SK-N-SH (cell line): ENCODE results near the gene TNRC6C. TPM values are rescaled to one million over a fixed set of nuclear protein-coding genes. Genes with fewer than 3 reads are reported as not detected.

Experiments used
- CTCF ChIA-PET: fragments of 300-600, 350-600 bp; formaldehyde crosslinking; extraction: SDS; loops from one replicate; lab custom pipeline; 2021; lab: Yijun Ruan, JAX
- POLR2A ChIA-PET: fragments of 350-600 bp; sonication (Branson Sonifier 250); formaldehyde crosslinking; extraction: SDS; loops from one replicate; lab custom pipeline; 2020; ENCODE audit warnings: antibody characterized with exemption, inconsistent platforms; lab: Yijun Ruan, JAX
- DNase-seq: peaks from one replicate; pipeline ENCODE4 v3.0.0; 2012
- H2AFZ ChIP-seq: fragments of 200-600 bp; sonication (generic); 2 replicates; pipeline ENCODE4 v1.8.1; 2016; ENCODE audit warnings: antibody characterized with exemption, mild to moderate bottlenecking, low read depth
- H3F3A ChIP-seq: fragments of 200-600 bp; sonication (generic); replicated peaks from 2 replicates; pipeline ENCODE3; 2016; ENCODE audit warnings: antibody characterized with exemption, mild to moderate bottlenecking; ENCODE audit not compliant: insufficient read depth
- H3K27ac ChIP-seq, 2 experiments: fragments of 200-500 bp in 1 of 2; fragments of 200-600 bp in 1 of 2; sonication (Bioruptor generic) in 1 of 2; sonication (generic), shearing (Covaris generic) in 1 of 2; 2 replicates each; pipeline versions ENCODE4 v1.5.1 to v1.6.1; 2014 to 2016; ENCODE audit warnings: low read depth in 2 of 2, inconsistent platforms in 1 of 2, low read length in 1 of 2, mild to moderate bottlenecking in 1 of 2, mixed read lengths in 1 of 2
- H3K27me3 ChIP-seq: fragments of 200-600 bp; sonication (generic), shearing (Covaris generic); 2 replicates; pipeline ENCODE4 v1.6.1; 2016; ENCODE audit warnings: mixed run types; ENCODE audit not compliant: insufficient read depth
- H3K36me3 ChIP-seq, 2 experiments: fragments of 200-500 bp in 1 of 2; fragments of 200-600 bp in 1 of 2; sonication (Bioruptor generic) in 1 of 2; sonication (generic) in 1 of 2; replicated peaks in 1 of 2; 2 replicates each; pipeline versions ENCODE3 to v1.5.1; 2014 to 2016; ENCODE audit warnings: low read length in 1 of 2, mild to moderate bottlenecking in 1 of 2; ENCODE audit not compliant: insufficient read depth in 2 of 2, control insufficient read depth in 1 of 2
- H3K4me1 ChIP-seq, 2 experiments: fragments of 200-500 bp in 1 of 2; fragments of 200-600 bp in 1 of 2; sonication (Bioruptor generic) in 1 of 2; sonication (generic), shearing (Covaris generic) in 1 of 2; 2 replicates each; pipeline versions ENCODE4 v1.5.1 to v1.6.1; 2014 to 2016; ENCODE audit warnings: low read depth in 1 of 2, low read length in 1 of 2, mixed run types in 1 of 2; ENCODE audit not compliant: insufficient read depth in 2 of 2, control insufficient read depth in 1 of 2
- H3K4me2 ChIP-seq: fragments of 200-600 bp; sonication (generic), shearing (Covaris generic); 2 replicates; pipeline ENCODE4 v1.6.1; 2017; ENCODE audit warnings: mixed run types
- H3K4me3 ChIP-seq, 2 experiments: fragments of 200-500 bp in 1 of 2; fragments of 200-600 bp in 1 of 2; sonication (Bioruptor generic) in 1 of 2; sonication (generic), shearing (Covaris generic) in 1 of 2; 2 replicates each; pipeline versions ENCODE4 v1.5.1 to v1.8.1; 2014 to 2016; ENCODE audit warnings: low read depth in 2 of 2, inconsistent platforms in 1 of 2, low read length in 1 of 2, mild to moderate bottlenecking in 1 of 2, mixed read lengths in 1 of 2, moderate library complexity in 1 of 2
- H3K79me2 ChIP-seq: fragments of 200-600 bp; sonication (generic); 2 replicates; pipeline ENCODE4 v1.8.1; 2017; ENCODE audit warnings: mild to moderate bottlenecking; ENCODE audit not compliant: insufficient read depth
- H3K9ac ChIP-seq: fragments of 200-600 bp; sonication (generic); 2 replicates; pipeline ENCODE4 v1.6.1; 2017; ENCODE audit warnings: mixed run types
- H3K9me2 ChIP-seq: fragments of 200-600 bp; sonication (generic); 2 replicates; pipeline ENCODE4 v1.6.1; 2017; ENCODE audit warnings: mixed run types
- H3K9me3 ChIP-seq: fragments of 200-600 bp; sonication (generic); 2 replicates; pipeline ENCODE4 v1.6.1; 2017; ENCODE audit warnings: mixed run types, mild to moderate bottlenecking, moderate library complexity
- H4K20me1 ChIP-seq: fragments of 200-600 bp; sonication (generic); 2 replicates; pipeline ENCODE4 v1.6.1; 2017; ENCODE audit warnings: mild to moderate bottlenecking, mixed run types; ENCODE audit not compliant: insufficient read depth
- CTCF ChIP-seq: fragments of 200-600 bp; sonication (generic); IDR thresholded peaks from 2 replicates; pipeline ENCODE4 v1.6.1; 2017; ENCODE audit warnings: antibody characterized with exemption, mild to moderate bottlenecking, moderate library complexity
- EP300 ChIP-seq, 2 experiments: IDR thresholded peaks; 2 replicates each; pipeline versions ENCODE4 v1.4.0 to v1.6.1; 2012; ENCODE audit warnings: borderline replicate concordance in 1 of 2, low read depth in 1 of 2, low read length in 1 of 2
- FOXM1 ChIP-seq: IDR thresholded peaks from 2 replicates; pipeline ENCODE4 v1.4.0; 2012; ENCODE audit warnings: low read depth, mild to moderate bottlenecking
- GABPA ChIP-seq: IDR thresholded peaks from 2 replicates; pipeline ENCODE4 v1.4.0; 2012; ENCODE audit warnings: low read depth, mild to moderate bottlenecking
- GATA2 ChIP-seq: sonication (generic); formaldehyde crosslinking; IDR thresholded peaks from 2 replicates; pipeline ENCODE4 v1.5.0; 2020; ENCODE audit warnings: mild to moderate bottlenecking, missing genetic modification reagents
- NFIC ChIP-seq: IDR thresholded peaks from 2 replicates; pipeline ENCODE4 v1.4.0; 2012; ENCODE audit warnings: borderline replicate concordance
- PBX3 ChIP-seq: IDR thresholded peaks from 2 replicates; pipeline ENCODE4; 2012
- POLR2AphosphoS5 ChIP-seq: IDR thresholded peaks from 2 replicates; pipeline ENCODE4 v1.6.1; 2012; ENCODE audit warnings: low read depth, low read length
- RAD21 ChIP-seq: IDR thresholded peaks from 2 replicates; pipeline ENCODE4 v1.6.1; 2012; ENCODE audit warnings: mild to moderate bottlenecking, low read length
- RXRA ChIP-seq: IDR thresholded peaks from 2 replicates; pipeline ENCODE4 v1.4.0; 2012; ENCODE audit warnings: low read depth, mild to moderate bottlenecking, borderline replicate concordance
- SIN3A ChIP-seq: IDR thresholded peaks from 2 replicates; pipeline ENCODE4 v1.6.1; 2012; ENCODE audit warnings: low read depth, mild to moderate bottlenecking, low read length, moderate library complexity, borderline replicate concordance
- SMC3 ChIP-seq: IDR thresholded peaks from 2 replicates; pipeline ENCODE4 v1.6.1; 2012; ENCODE audit warnings: low read depth, low read length, improper control_type of control experiment
- TEAD4 ChIP-seq: IDR thresholded peaks from 2 replicates; pipeline ENCODE4 v1.4.0; 2012; ENCODE audit warnings: mild to moderate bottlenecking, borderline replicate concordance; ENCODE audit not compliant: insufficient read depth
- USF2 ChIP-seq: fragments of 150-350 bp; IDR thresholded peaks from 2 replicates; pipeline ENCODE4 v1.6.1; 2017; ENCODE audit warnings: antibody characterized with exemption, low read length, low read depth, borderline replicate concordance
- YY1 ChIP-seq: IDR thresholded peaks from 2 replicates; pipeline ENCODE4 v1.4.0; 2012; ENCODE audit warnings: low read depth, mild to moderate bottlenecking
- WGBS: methylation state at CpG from one replicate; pipeline ENCODE4 v1.1.6; 2017; ENCODE audit warnings: low lambda C conversion rate; 5-methylcytosine and 5-hydroxymethylcytosine counted together
- polyA plus RNA-seq, 3 experiments: library from polyadenylated mRNA; depleted of rRNA; stranded (reverse); fragments of >200 nt; gene quantifications; 2 replicates each; pipeline ENCODE4 v1.2.3, GENCODE V29; 2012

The TNRC6C gene
- polyA plus RNA-seq, 1 of the 3 experiments (the other 2 are of a cell fraction) = 2.2 TPM

GRCh38 chr17:78132084-78132676, 173.7 kb downstream of the TNRC6C start (continued):
- TF ChIP-seq SIN3A (no peak), SMC3 (no peak)
- TF ChIP-seq, all 33 proteins: peak for 0

- no peaks in the 10 kb centered on the region for H3F3A ChIP-seq
- WGBS = 96% methylated on average over 9 of the region's 9 CpGs
- H3K4me2 ChIP-seq = no peak overlapping the region
- peaks cover 3% of the 10 kb centered on the region for H3K27me3 ChIP-seq
- no peaks in the 10 kb centered on the region for H3K9me2 ChIP-seq
- H3K27ac ChIP-seq = no peak overlapping the region
- no peaks in the 10 kb centered on the region for H4K20me1 ChIP-seq
- no peaks in the 10 kb centered on the region for H3K36me3 ChIP-seq
- H3K79me2 ChIP-seq = no peaks in the 10 kb centered on the region
- H3K9me3 ChIP-seq = no peaks in the 10 kb centered on the region
- no peak overlapping the region for H3K9ac ChIP-seq
- no peak for DNase-seq
- no peak overlapping the region for H2AFZ ChIP-seq
- TF ChIP-seq USF2 (no peak), SIN3A (no peak), POLR2AphosphoS5 (no peak), PBX3 (no peak), GABPA (no peak), RXRA (no peak), GATA2 (no peak), RAD21 (no peak)
- TF ChIP-seq, all 33 proteins: peak for 0
- H3K4me3 ChIP-seq = no peak overlapping the region
- CTCF ChIA-PET = interaction anchor here (1.0 to 6.3 kb wide), 3 partner anchors 20 to 118 kb away, joined by 3 to 73 read pairs (median 15); no protein-coding TSS in a partner anchor
- peaks cover 4 to 12% of the 10 kb centered on the region in 2 experiments; a peak in 1 of 4 replicates for H3K4me1 ChIP-seq
- POLR2A ChIA-PET = no interaction called here
These were observed 174.3 kb downstream of the TNRC6C start for GRCh38 chr17:78132767-78133178.

- no peaks in the 10 kb centered on the region for H3K9me2 ChIP-seq
- no peak overlapping the region for H3K27ac ChIP-seq
- no peak overlapping the region for H3K9ac ChIP-seq
- H2AFZ ChIP-seq = no peak overlapping the region
- TF ChIP-seq NFIC = no peak
- TF ChIP-seq TEAD4 = no peak
- TF ChIP-seq YY1 = no peak
- no peak for TF ChIP-seq FOXM1
- TF ChIP-seq CTCF = no peak
- TF ChIP-seq EP300 (IDR thresholded peaks at IDR 0.05; ENCODE audit: borderline replicate concordance in 1 of 2, low read depth in 1 of 2, low read length in 1 of 2) = no peak
- TF ChIP-seq, all 33 proteins: peak for 0
- Histone ChIP-seq H3K4me3 (no peak overlapping the region), H3K27me3 (peaks cover 3% of the 10 kb centered on the region), H3K9me3 (no peaks in the 10 kb centered on the region), H3K79me2 (no peaks in the 10 kb centered on the region), H3K4me1 (peaks cover 4 to 6% of the 10 kb centered on the region in 2 experiments; a peak in 1 of 4 replicates), H3K4me2 (no peak overlapping the region), H3K36me3 (no peaks in the 10 kb centered on the region), H4K20me1 (no peaks in the 10 kb centered on the region), H3F3A (no peaks in the 10 kb centered on the region)
- ChIA-PET POLR2A (no interaction called here), CTCF (interaction anchor here (0.6 to 6.3 kb wide), 10 partner anchors 9 to 332 kb away, joined by 3 to 73 read pairs (median 13); no protein-coding TSS in a partner anchor)
- 96% methylated on average over 25 of the region's 30 CpGs for WGBS
- no peak for DNase-seq
These were observed 174.9 kb downstream of the TNRC6C start for GRCh38 chr17:78133179-78133951.
